Measurements from ENCODE around the gene FNDC3B.

DNA sequence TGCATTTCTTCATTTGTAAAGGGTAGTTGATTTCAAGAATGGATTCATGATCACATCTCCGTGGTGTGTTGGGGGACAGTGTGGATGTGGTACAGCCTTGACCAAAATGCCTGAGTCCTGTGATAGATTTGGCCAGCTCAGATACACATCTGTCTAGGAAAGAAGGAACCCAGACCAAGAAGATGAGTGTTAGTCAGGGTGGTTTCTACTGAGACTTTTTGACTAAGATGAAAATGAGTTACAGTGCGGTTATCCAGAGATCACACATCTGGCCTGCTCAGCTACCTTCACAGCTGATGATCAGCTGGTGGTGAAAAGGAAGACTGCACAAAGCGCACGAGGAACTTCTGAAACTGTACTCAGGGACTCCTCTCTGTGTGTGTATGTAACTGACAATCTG, 68.0 kb downstream of the FNDC3B start:
- TF ChIP-seq, protein P1, sequence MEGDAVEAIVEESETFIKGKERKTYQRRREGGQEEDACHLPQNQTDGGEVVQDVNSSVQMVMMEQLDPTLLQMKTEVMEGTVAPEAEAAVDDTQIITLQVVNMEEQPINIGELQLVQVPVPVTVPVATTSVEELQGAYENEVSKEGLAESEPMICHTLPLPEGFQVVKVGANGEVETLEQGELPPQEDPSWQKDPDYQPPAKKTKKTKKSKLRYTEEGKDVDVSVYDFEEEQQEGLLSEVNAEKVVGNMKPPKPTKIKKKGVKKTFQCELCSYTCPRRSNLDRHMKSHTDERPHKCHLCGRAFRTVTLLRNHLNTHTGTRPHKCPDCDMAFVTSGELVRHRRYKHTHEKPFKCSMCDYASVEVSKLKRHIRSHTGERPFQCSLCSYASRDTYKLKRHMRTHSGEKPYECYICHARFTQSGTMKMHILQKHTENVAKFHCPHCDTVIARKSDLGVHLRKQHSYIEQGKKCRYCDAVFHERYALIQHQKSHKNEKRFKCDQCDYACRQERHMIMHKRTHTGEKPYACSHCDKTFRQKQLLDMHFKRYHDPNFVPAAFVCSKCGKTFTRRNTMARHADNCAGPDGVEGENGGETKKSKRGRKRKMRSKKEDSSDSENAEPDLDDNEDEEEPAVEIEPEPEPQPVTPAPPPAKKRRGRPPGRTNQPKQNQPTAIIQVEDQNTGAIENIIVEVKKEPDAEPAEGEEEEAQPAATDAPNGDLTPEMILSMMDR (IDR thresholded peaks at IDR 0.05; ENCODE audit: low read length) = peak; percentile 40
- TF ChIP-seq EZH2 (optimal IDR thresholded peaks at IDR 0.05; ENCODE audit: low read depth, low read length) = no peak
